Activated naive CD8-positive, alpha-beta T cell treated with anti-CD3 and anti-CD28 coated beads, Interleukin-2, amount 10 ng/mL, durations not matched to agents 7 days and 5 days (primary cell): Measurements from ENCODE around the gene LRRC38. TPM values are rescaled to one million over a fixed set of nuclear protein-coding genes. Genes with fewer than 3 reads are reported as not detected.
"Not testable (repeated sequence)": the region's sequence is repeated elsewhere in the genome, so short reads cannot be mapped to it uniquely, and the experiment has no call there.

Experiments used
- ATAC-seq: fragments of 150-1000 bp; cut with Tn5 transposase; one replicate; pipeline ENCODE4 v1.10.0; 2021; ENCODE audit warnings: low read depth, moderate library complexity
- POLR2A ChIA-PET: fragments of 350-600 bp; sonication (Branson Sonifier 250); formaldehyde crosslinking; loops from one replicate; lab custom pipeline; 2021; ENCODE audit warnings: antibody characterized with exemption; lab: Charles Lee
- DNase-seq: peaks from one replicate; pipeline ENCODE4 v3.0.0; 2021
- H3K27ac Mint-ChIP-seq: one replicate; pipeline ENCODE4 v1.8.0; 2022; ENCODE audit warnings: mild to moderate bottlenecking, mixed read lengths
- H3K27me3 Mint-ChIP-seq: one replicate; pipeline ENCODE4 v1.8.0; 2022; ENCODE audit warnings: mild to moderate bottlenecking, moderate library complexity, mixed read lengths
- H3K36me3 Mint-ChIP-seq: one replicate; pipeline ENCODE4 v1.8.0; 2021; ENCODE audit warnings: mild to moderate bottlenecking, mixed read lengths
- H3K4me1 Mint-ChIP-seq: one replicate; pipeline ENCODE4 v1.8.0; 2021; ENCODE audit warnings: mixed read lengths
- H3K4me3 Mint-ChIP-seq: one replicate; pipeline ENCODE4 v1.8.0; 2022; ENCODE audit warnings: mild to moderate bottlenecking, moderate library complexity, mixed read lengths
- H3K9me3 Mint-ChIP-seq: one replicate; pipeline ENCODE4 v1.8.0; 2021; ENCODE audit warnings: mixed read lengths
- total RNA-seq, 2 experiments: library from RNA; stranded (reverse); gene quantifications; one replicate each; pipeline ENCODE4 v1.2.3, GENCODE V29; 2021

Gene LRRC38
- total RNA-seq, result not detected

- Mint-ChIP-seq H3K27ac (no peak within 1 kb of the TSS), H3K36me3 (no peaks in the 10 kb centered on the region), H3K27me3 (peaks cover 41% of the 10 kb centered on the region), H3K9me3 (peaks cover under 1% of the 10 kb centered on the region), H3K4me3 (no peak within 1 kb of the TSS), H3K4me1 (no peaks in the 10 kb centered on the region)
- DNase-seq (no peak), ATAC-seq (no peak)
- POLR2A ChIA-PET, result no interaction called here
These were observed at the start of gene LRRC38 for GRCh38 chr1:13513895-13514546. LRRC38 (minus strand) TSS chr1:13514003; CDS start chr1:13513593, 410 bp downstream.

- H3K27me3 Mint-ChIP-seq, H3K27ac Mint-ChIP-seq, DNase-seq, ATAC-seq, H3K4me1 Mint-ChIP-seq, H3K36me3 Mint-ChIP-seq, H3K9me3 Mint-ChIP-seq, H3K4me3 Mint-ChIP-seq, POLR2A ChIA-PET: not testable (repeated sequence)
These were observed 49.2 kb upstream of the LRRC38 start for GRCh38 chr1:13562981-13563380.

GRCh38 chr1:13560541-13560940, 46.7 kb upstream of the LRRC38 start:
- H3K27me3 Mint-ChIP-seq, result no peaks in the 10 kb centered on the region
- ATAC-seq (no peak), DNase-seq (no peak)
- no peaks in the 10 kb centered on the region for H3K36me3 Mint-ChIP-seq
- POLR2A ChIA-PET, result no interaction called here
- no peaks in the 10 kb centered on the region for H3K9me3 Mint-ChIP-seq
- H3K4me1 Mint-ChIP-seq, result no peaks in the 10 kb centered on the region
- H3K4me3 Mint-ChIP-seq, result no peak overlapping the region
- no peak overlapping the region for H3K27ac Mint-ChIP-seq

GRCh38 chr1:13556224-13556764, 42.5 kb upstream of the LRRC38 start:
- POLR2A ChIA-PET, result no interaction called here
- Mint-ChIP-seq H3K4me1 (no peaks in the 10 kb centered on the region), H3K4me3 (no peak overlapping the region), H3K27ac (no peak overlapping the region), H3K36me3 (no peaks in the 10 kb centered on the region), H3K9me3 (no peaks in the 10 kb centered on the region), H3K27me3 (no peaks in the 10 kb centered on the region)
- no peak for ATAC-seq
- DNase-seq, result no peak

- H3K27ac Mint-ChIP-seq, result no peak overlapping the region
- no peak for ATAC-seq
- no peaks in the 10 kb centered on the region for H3K27me3 Mint-ChIP-seq
- H3K36me3 Mint-ChIP-seq, result no peaks in the 10 kb centered on the region
- no peaks in the 10 kb centered on the region for H3K4me1 Mint-ChIP-seq
- H3K9me3 Mint-ChIP-seq, result no peaks in the 10 kb centered on the region
- no peak for DNase-seq
- no peak overlapping the region for H3K4me3 Mint-ChIP-seq
- POLR2A ChIA-PET, result no interaction called here
These were observed 41.0 kb upstream of the LRRC38 start for GRCh38 chr1:13554798-13555197.

- POLR2A ChIA-PET, result no interaction called here
- Mint-ChIP-seq H3K36me3 (no peaks in the 10 kb centered on the region), H3K4me3 (no peak overlapping the region), H3K27ac (no peak overlapping the region), H3K27me3 (peaks cover 5% of the 10 kb centered on the region), H3K9me3 (no peaks in the 10 kb centered on the region), H3K4me1 (no peaks in the 10 kb centered on the region)
- ATAC-seq, result no peak
- DNase-seq, result no peak
These were observed 36.9 kb upstream of the LRRC38 start for GRCh38 chr1:13550663-13551062.

GRCh38 chr1:13549521-13549920, 35.7 kb upstream of the LRRC38 start:
- no peaks in the 10 kb centered on the region for H3K9me3 Mint-ChIP-seq
- POLR2A ChIA-PET, result no interaction called here
- DNase-seq (no peak), ATAC-seq (no peak)
- H3K4me3 Mint-ChIP-seq, result no peak overlapping the region
- H3K27ac Mint-ChIP-seq, result no peak overlapping the region
- no peaks in the 10 kb centered on the region for H3K36me3 Mint-ChIP-seq
- H3K27me3 Mint-ChIP-seq, result peaks cover 5% of the 10 kb centered on the region
- no peaks in the 10 kb centered on the region for H3K4me1 Mint-ChIP-seq

GRCh38 chr1:13549021-13549420, 35.2 kb upstream of the LRRC38 start:
- Mint-ChIP-seq H3K36me3 (no peaks in the 10 kb centered on the region), H3K27ac (no peak overlapping the region), H3K27me3 (peaks cover 5% of the 10 kb centered on the region), H3K4me3 (no peak overlapping the region), H3K4me1 (no peaks in the 10 kb centered on the region), H3K9me3 (no peaks in the 10 kb centered on the region)
- no peak for ATAC-seq
- POLR2A ChIA-PET, result no interaction called here
- DNase-seq, result no peak

GRCh38 chr1:13548281-13548680, 34.5 kb upstream of the LRRC38 start:
- POLR2A ChIA-PET, result no interaction called here
- no peak overlapping the region for H3K27ac Mint-ChIP-seq
- ATAC-seq (no peak), DNase-seq (no peak)
- no peaks in the 10 kb centered on the region for H3K36me3 Mint-ChIP-seq
- no peak overlapping the region for H3K4me3 Mint-ChIP-seq
- no peaks in the 10 kb centered on the region for H3K9me3 Mint-ChIP-seq
- peaks cover 5% of the 10 kb centered on the region for H3K27me3 Mint-ChIP-seq
- no peaks in the 10 kb centered on the region for H3K4me1 Mint-ChIP-seq

GRCh38 chr1:13546791-13547190, 33.0 kb upstream of the LRRC38 start:
- Mint-ChIP-seq H3K36me3 (no peaks in the 10 kb centered on the region), H3K4me3 (no peak overlapping the region), H3K27ac (no peak overlapping the region), H3K4me1 (no peaks in the 10 kb centered on the region), H3K9me3 (no peaks in the 10 kb centered on the region), H3K27me3 (peaks cover 5% of the 10 kb centered on the region)
- POLR2A ChIA-PET, result no interaction called here
- ATAC-seq (no peak), DNase-seq (no peak)

GRCh38 chr1:13544221-13544556, 30.4 kb upstream of the LRRC38 start:
- no peak overlapping the region for H3K4me3 Mint-ChIP-seq
- POLR2A ChIA-PET, result no interaction called here
- DNase-seq (no peak), ATAC-seq (no peak)
- no peaks in the 10 kb centered on the region for H3K9me3 Mint-ChIP-seq
- H3K27ac Mint-ChIP-seq, result no peak overlapping the region
- H3K4me1 Mint-ChIP-seq, result no peaks in the 10 kb centered on the region
- peaks cover 5% of the 10 kb centered on the region for H3K27me3 Mint-ChIP-seq
- no peaks in the 10 kb centered on the region for H3K36me3 Mint-ChIP-seq

GRCh38 chr1:13543451-13544220, 29.8 kb upstream of the LRRC38 start:
- Mint-ChIP-seq H3K27me3 (peaks cover 3% of the 10 kb centered on the region), H3K9me3 (no peaks in the 10 kb centered on the region), H3K36me3 (no peaks in the 10 kb centered on the region), H3K4me1 (no peaks in the 10 kb centered on the region), H3K27ac (no peak overlapping the region), H3K4me3 (no peak overlapping the region)
- ATAC-seq (no peak), DNase-seq (no peak)
- POLR2A ChIA-PET, result no interaction called here

GRCh38 chr1:13541435-13542215, 27.8 kb upstream of the LRRC38 start:
- no peak for DNase-seq
- no peaks in the 10 kb centered on the region for H3K4me1 Mint-ChIP-seq
- H3K9me3 Mint-ChIP-seq, result no peaks in the 10 kb centered on the region
- no peak for ATAC-seq
- no peak overlapping the region for H3K27ac Mint-ChIP-seq
- no peak overlapping the region for H3K4me3 Mint-ChIP-seq
- no peaks in the 10 kb centered on the region for H3K36me3 Mint-ChIP-seq
- peaks cover 3% of the 10 kb centered on the region for H3K27me3 Mint-ChIP-seq
- POLR2A ChIA-PET, result no interaction called here
